ENCODE data around the gene MTR.

DNA sequence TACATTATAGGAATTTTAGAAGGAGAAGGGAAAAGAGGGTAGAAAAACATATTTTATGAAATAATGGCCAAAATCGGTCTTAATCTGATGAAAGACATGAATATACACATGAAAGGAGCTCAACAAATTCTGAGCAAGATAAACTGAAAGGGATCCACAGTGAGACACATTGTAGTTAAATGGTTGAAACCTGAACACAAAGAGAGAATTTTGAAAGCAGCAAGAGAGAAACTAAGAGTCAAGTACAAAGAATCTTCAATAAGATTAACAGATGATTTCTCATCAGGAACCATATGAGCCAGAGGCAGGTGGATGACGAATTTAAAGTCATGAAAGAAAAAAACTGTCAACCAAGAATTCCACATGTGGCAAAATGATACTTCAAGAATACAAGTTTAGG, 15.8 kb upstream of the MTR start:
- TF ChIP-seq CTCF (IDR thresholded peaks at IDR 0.05; ENCODE audit: insufficient read depth, low read length, poor library complexity, severe bottlenecking), result no peak
- no peak for TF ChIP-seq EZH2phosphoT487 (conservative IDR thresholded peaks at IDR 0.05; ENCODE audit: low read length)

Data from SU-DHL-6 (cell line).